H54 (cell line): ENCODE data around the gene KIF19.

Experiments used
- DNase-seq: peaks from one replicate; pipeline ENCODE4 v3.0.0; 2011; ENCODE audit warnings: low spot score, mixed read lengths; ENCODE audit not compliant: insufficient read length
- FAIRE-seq: peaks from 3 replicates; lab custom pipeline; 2011; peaks lifted over from hg19 to GRCh38; lab: Jason Lieb, UNC
- POLR2A ChIP-seq: IDR thresholded peaks from 2 replicates; pipeline ENCODE4 v1.6.1; 2011; ENCODE audit warnings: low read depth, mild to moderate bottlenecking, low read length

KIF19 gene

GRCh38 chr17:74340470-74341023, 14.5 kb downstream of the KIF19 start:
- FAIRE-seq (no peak), DNase-seq (no peak)
- no peak for TF ChIP-seq POLR2A

- DNase-seq (no peak), FAIRE-seq (no peak)
- no peak for TF ChIP-seq POLR2A
Measured at GRCh38 chr17:74342224-74342623, 16.2 kb downstream of the KIF19 start.

GRCh38 chr17:74343121-74343520, 17.1 kb downstream of the KIF19 start:
- DNase-seq (no peak), FAIRE-seq (no peak)
- TF ChIP-seq POLR2A = no peak

- DNase-seq (no peak), FAIRE-seq (no peak)
- TF ChIP-seq POLR2A = no peak
Measured at GRCh38 chr17:74343526-74344284, 17.7 kb downstream of the KIF19 start.

GRCh38 chr17:74344658-74345057, 18.6 kb downstream of the KIF19 start:
- TF ChIP-seq POLR2A = no peak
- FAIRE-seq (no peak), DNase-seq (no peak)

GRCh38 chr17:74345433-74346241, 19.6 kb downstream of the KIF19 start:
- TF ChIP-seq POLR2A = no peak
- no peak for FAIRE-seq

GRCh38 chr17:74347646-74348045, 21.6 kb downstream of the KIF19 start:
- TF ChIP-seq POLR2A = no peak
- DNase-seq (no peak), FAIRE-seq (no peak)

More at GRCh38 chr17:74345433-74346241, 19.6 kb downstream of the KIF19 start:
- DNase-seq = no peak

GRCh38 chr17:74349120-74349519, 23.1 kb downstream of the KIF19 start:
- no peak for TF ChIP-seq POLR2A
- no peak for FAIRE-seq

GRCh38 chr17:74350486-74350885, 24.5 kb downstream of the KIF19 start:
- no peak for TF ChIP-seq POLR2A
- DNase-seq (no peak), FAIRE-seq (no peak)

More at GRCh38 chr17:74349120-74349519, 23.1 kb downstream of the KIF19 start:
- DNase-seq = no peak

- no peak for DNase-seq
- FAIRE-seq = no peak
- TF ChIP-seq POLR2A = no peak
Measured at GRCh38 chr17:74351552-74352210, 25.7 kb downstream of the KIF19 start.

GRCh38 chr17:74353446-74354060, 27.5 kb downstream of the KIF19 start:
- no peak for TF ChIP-seq POLR2A
- no peak for FAIRE-seq
- DNase-seq = no peak

GRCh38 chr17:74354123-74354522, 28.1 kb downstream of the KIF19 start:
- FAIRE-seq (no peak), DNase-seq (no peak)
- TF ChIP-seq POLR2A = no peak

- FAIRE-seq (no peak), DNase-seq (no peak)
- no peak for TF ChIP-seq POLR2A
Measured at GRCh38 chr17:74354561-74354960, 28.5 kb downstream of the KIF19 start.

- FAIRE-seq (no peak), DNase-seq (no peak)
- TF ChIP-seq POLR2A = no peak
Measured at GRCh38 chr17:74355065-74355464, 29.0 kb downstream of the KIF19 start.
